Thymus (tissue), 11 donors: ENCODE data around the gene TAS1R1. TPM values are rescaled to one million over a fixed set of nuclear protein-coding genes. Genes with fewer than 3 reads are reported as not detected.

Source experiments
- DNase-seq, 9 donors: peaks; one replicate each; pipeline ENCODE4 v3.0.0-alpha.2; 2013; ENCODE audit warnings: low spot score in 9 of 9, low read depth in 6 of 9, missing footprints in 1 of 9
- H3K27ac ChIP-seq, 2 donors: one replicate each; pipeline ENCODE4 v1.5.1; 2013; ENCODE audit warnings: control low read depth in 1 of 2, low read depth in 1 of 2, low read length in 1 of 2, mild to moderate bottlenecking in 1 of 2, moderate library complexity in 1 of 2
- H3K27me3 ChIP-seq, 2 donors: one replicate each; pipeline ENCODE4 v1.5.1; 2013; ENCODE audit warnings: low read length in 1 of 2; ENCODE audit not compliant: control insufficient read depth in 2 of 2, insufficient read depth in 1 of 2
- H3K36me3 ChIP-seq, 2 donors: one replicate each; pipeline ENCODE4 v1.5.1; 2013; ENCODE audit warnings: low read length in 1 of 2, mild to moderate bottlenecking in 1 of 2, moderate library complexity in 1 of 2; ENCODE audit not compliant: control insufficient read depth in 2 of 2, insufficient read depth in 2 of 2
- H3K4me1 ChIP-seq, 2 donors: one replicate each; pipeline ENCODE4 v1.5.1; 2013; ENCODE audit warnings: low read length in 2 of 2; ENCODE audit not compliant: control insufficient read depth in 2 of 2, insufficient read depth in 2 of 2
- H3K4me3 ChIP-seq, 2 donors: one replicate each; pipeline ENCODE4 v1.5.1; 2013; ENCODE audit warnings: low read length in 2 of 2, control low read depth in 1 of 2, mild to moderate bottlenecking in 1 of 2
- H3K9me3 ChIP-seq, 2 donors: one replicate each; pipeline ENCODE4 v1.5.1; 2013; ENCODE audit warnings: low read length in 1 of 2, mild to moderate bottlenecking in 1 of 2; ENCODE audit not compliant: control insufficient read depth in 2 of 2, insufficient read depth in 1 of 2
- WGBS: extraction: QIAGEN DNeasy Blood & Tissue Kit; methylation state at CpG from one replicate; pipeline ENCODE4 v1.1.7; 2013; 5-methylcytosine and 5-hydroxymethylcytosine counted together
- polyA plus RNA-seq: library from polyadenylated mRNA; stranded (reverse); fragments of 200-250 nt; gene quantifications from one replicate; pipeline ENCODE4 v1.2.3, GENCODE V29; 2013
- total RNA-seq: library from RNA; stranded (reverse); fragments of 120-200 nt; gene quantifications from one replicate; pipeline ENCODE4 v1.2.4, GENCODE V29; 2013
- donor health status: healthy.

The TAS1R1 gene
- total and polyA plus RNA-seq, 2 donors: not detected

GRCh38 chr1:6621429-6622391 is 66.6 kb downstream of the TAS1R1 start:
- Histone ChIP-seq H3K4me3 (no peak overlapping the region), H3K27me3 (no peaks in the 10 kb centered on the region), H3K4me1 (peaks cover 10 to 13% of the 10 kb centered on the region in 2 donors), H3K9me3 (peaks cover 0 to 3% of the 10 kb centered on the region in 2 donors), H3K27ac (no peak overlapping the region), H3K36me3 (peaks cover 33 to 53% of the 10 kb centered on the region in 2 donors)
- no peak for DNase-seq
- WGBS: 94% methylated on average over 41 of the region's 41 CpGs

DNA sequence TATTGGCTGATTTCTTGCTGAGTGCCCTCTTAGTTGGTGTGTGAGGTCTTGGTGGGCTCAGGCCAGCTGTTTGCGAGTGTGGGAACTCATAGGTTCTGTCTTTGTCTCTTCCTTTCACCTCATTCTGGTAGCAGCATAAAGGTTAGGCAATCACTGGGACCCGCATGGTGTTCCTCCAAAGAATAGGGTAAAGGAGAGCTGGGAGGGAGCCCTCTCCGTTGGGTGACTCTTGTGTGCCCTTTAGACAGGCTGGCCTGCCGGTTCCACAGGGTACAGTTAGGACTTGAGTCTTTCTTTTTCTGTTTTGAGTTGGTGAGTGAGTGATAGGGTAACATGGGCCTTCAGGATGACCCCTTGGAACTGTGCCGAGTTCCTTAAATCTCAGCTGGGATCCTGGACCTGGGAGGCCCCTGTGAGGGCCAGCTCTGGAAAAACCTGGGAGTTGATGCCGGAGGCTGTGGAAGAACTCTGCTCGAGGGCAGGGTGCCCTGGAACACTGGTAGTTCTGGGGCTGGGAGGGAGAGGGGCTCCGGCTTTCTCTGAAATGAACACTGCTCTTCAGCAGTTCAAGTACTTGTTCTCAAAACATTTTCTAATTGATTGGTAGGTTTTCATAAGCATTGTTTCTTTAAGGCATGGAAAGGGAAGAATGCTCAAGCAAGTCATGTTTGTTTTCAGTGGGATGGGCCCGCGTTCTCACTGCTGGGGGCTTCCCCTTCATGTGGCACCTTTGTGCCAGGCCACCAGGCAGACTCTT is 67.5 kb downstream of the TAS1R1 start:
- DNase-seq: no peak
- H3K27ac ChIP-seq: no peak overlapping the region
- peaks cover 0 to 3% of the 10 kb centered on the region in 2 donors for H3K9me3 ChIP-seq
- H3K27me3 ChIP-seq: no peaks in the 10 kb centered on the region
- H3K4me3 ChIP-seq: no peak overlapping the region
- H3K4me1 ChIP-seq: peaks cover 10 to 13% of the 10 kb centered on the region in 2 donors
- 96% methylated on average over 10 of the region's 10 CpGs for WGBS
- H3K36me3 ChIP-seq: peaks cover 33 to 55% of the 10 kb centered on the region in 2 donors

- H3K9me3 ChIP-seq: peaks cover 0 to 3% of the 10 kb centered on the region in 2 donors
- 94% methylated on average over 14 of the region's 14 CpGs for WGBS
- no peak overlapping the region for H3K27ac ChIP-seq
- H3K4me3 ChIP-seq: no peak overlapping the region
- H3K36me3 ChIP-seq: peaks cover 32 to 57% of the 10 kb centered on the region in 2 donors
- H3K27me3 ChIP-seq: no peaks in the 10 kb centered on the region
- DNase-seq: no peak
- H3K4me1 ChIP-seq: peaks cover 10 to 13% of the 10 kb centered on the region in 2 donors
Observed at GRCh38 chr1:6623269-6623965, 68.3 kb downstream of the TAS1R1 start.

DNA sequence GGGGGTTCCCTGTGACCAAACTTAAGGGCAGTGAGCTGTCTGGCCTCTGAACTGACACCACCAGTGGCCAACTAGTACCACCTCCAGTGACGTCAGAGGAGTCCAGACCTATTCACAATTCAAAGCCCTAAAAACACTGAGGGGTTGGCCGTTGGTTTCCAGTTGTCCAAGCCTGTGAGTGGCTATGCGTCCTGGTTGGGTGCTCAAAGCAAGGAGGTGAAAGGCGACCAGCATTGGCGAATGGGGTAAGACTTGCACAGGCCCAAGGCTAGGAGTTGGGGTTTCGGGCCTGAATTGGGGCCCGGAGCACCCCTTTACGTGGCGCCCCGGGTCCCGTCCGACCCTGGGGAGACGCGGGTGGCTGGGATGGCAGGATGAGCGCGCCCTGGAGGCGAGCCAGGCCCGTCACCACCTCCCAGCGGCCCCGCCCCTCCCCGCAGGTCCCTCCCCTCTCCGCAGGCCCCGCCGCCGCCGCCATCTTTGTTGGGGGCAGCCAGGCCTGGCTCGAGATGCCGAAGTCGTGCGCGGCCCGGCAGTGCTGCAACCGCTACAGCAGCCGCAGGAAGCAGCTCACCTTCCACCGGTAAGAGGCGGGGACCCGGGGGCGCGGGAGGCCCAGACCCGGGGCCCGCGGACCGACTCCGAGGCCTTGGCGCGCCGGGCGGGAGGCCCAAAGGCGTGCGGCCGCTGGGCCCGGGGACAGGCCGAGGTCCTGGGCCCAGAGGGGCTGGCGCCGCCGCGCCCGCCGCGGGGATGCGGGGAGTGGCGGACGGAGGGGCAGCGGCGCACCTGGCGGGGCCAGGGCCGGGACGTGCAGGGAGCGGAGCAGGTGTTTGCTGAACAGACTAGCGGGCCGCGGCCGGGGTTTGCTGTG is 69.8 kb downstream of the TAS1R1 start, which contains the start of gene THAP3:
Gene THAP3 (plus strand): TSS at position 159 of the 874 bp plus-strand sequence. CDS start 351 bp downstream, at position 510.
- WGBS: 4% methylated on average over 73 of the region's 73 CpGs
- H3K36me3 ChIP-seq: peaks cover 33 to 63% of the 10 kb centered on the region in 2 donors
- peak within 1 kb of the TSS; percentile 69 to 87 for H3K4me3 ChIP-seq
- peaks cover 0 to 3% of the 10 kb centered on the region in 2 donors for H3K9me3 ChIP-seq
- H3K27me3 ChIP-seq: no peaks in the 10 kb centered on the region
- peaks cover 10 to 13% of the 10 kb centered on the region in 2 donors for H3K4me1 ChIP-seq
- H3K27ac ChIP-seq: peak within 1 kb of the TSS; percentile 37 to 62
- peak in 7 of 9 donors; percentile 71 to 92 (median 80) for DNase-seq

GRCh38 chr1:6625584-6626149 is 70.6 kb downstream of the TAS1R1 start:
- Histone ChIP-seq H3K4me1 (peaks cover 10 to 13% of the 10 kb centered on the region in 2 donors), H3K9me3 (peaks cover 0 to 3% of the 10 kb centered on the region in 2 donors), H3K4me3 (peak overlapping the region; percentile 69 to 87), H3K36me3 (peaks cover 30 to 60% of the 10 kb centered on the region in 2 donors), H3K27ac (peak overlapping the region in 1 of 2 donors; percentile 62), H3K27me3 (no peaks in the 10 kb centered on the region)
- WGBS: 15% methylated on average over 31 of the region's 32 CpGs
- DNase-seq: no peak

- WGBS: 95% methylated on average over 9 of the region's 9 CpGs
Observed at GRCh38 chr1:6627031-6627430, 71.9 kb downstream of the TAS1R1 start.

DNA sequence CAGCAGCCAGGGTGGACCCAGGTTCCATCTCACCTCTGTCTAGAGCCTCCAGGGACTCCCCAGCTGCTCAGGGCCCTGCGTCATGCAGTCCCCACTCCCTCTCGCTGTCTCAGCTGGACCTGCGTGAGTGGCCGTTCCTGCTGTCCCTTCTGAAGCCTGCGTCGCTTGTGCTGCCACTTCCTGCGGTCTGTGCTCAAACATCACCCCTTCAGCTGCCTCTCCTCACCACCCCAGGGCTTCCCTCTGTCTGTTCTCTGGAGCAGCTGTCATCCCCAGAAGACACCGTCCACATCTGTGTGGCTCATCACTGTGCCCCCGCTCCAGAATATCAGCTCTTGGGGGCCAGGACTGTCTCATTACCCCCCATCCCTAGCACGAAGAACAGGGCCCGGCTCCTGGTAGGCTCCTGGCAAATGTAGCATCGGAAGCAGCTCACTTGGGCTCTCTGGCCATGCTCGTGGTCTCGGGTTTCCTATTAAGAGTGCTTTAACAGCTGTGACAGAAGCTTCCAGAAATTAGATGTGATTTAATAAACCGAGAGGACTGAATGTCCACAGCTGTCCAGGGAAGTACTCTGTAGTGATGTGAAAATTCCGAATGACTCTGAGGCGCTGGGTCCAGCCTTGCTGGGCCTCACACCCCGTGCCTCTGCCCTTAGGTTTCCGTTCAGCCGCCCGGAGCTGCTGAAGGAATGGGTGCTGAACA is 72.9 kb downstream of the TAS1R1 start:
- Histone ChIP-seq H3K27me3 (no peaks in the 10 kb centered on the region), H3K9me3 (no peaks in the 10 kb centered on the region), H3K4me3 (no peak overlapping the region), H3K4me1 (peaks cover 10 to 13% of the 10 kb centered on the region in 2 donors), H3K36me3 (peaks cover 22 to 55% of the 10 kb centered on the region in 2 donors), H3K27ac (no peak overlapping the region)
- 93% methylated on average over 21 of the region's 21 CpGs for WGBS
- DNase-seq: no peak

More at GRCh38 chr1:6627031-6627430, 71.9 kb downstream of the TAS1R1 start:
- Histone ChIP-seq H3K27me3 (no peaks in the 10 kb centered on the region), H3K4me3 (no peak overlapping the region), H3K27ac (no peak overlapping the region), H3K9me3 (no peaks in the 10 kb centered on the region), H3K4me1 (peaks cover 10 to 13% of the 10 kb centered on the region in 2 donors), H3K36me3 (peaks cover 22 to 55% of the 10 kb centered on the region in 2 donors)
- DNase-seq: no peak
